A673 (cell line): Measurements from ENCODE around the gene NCKAP1. TPM values are rescaled to one million over a fixed set of nuclear protein-coding genes. Genes with fewer than 3 reads are reported as not detected.
"Not testable (repeated sequence)": the region's sequence is repeated elsewhere in the genome, so short reads cannot be mapped to it uniquely, and the experiment has no call there.

Experiments
- BruUV-seq: library from RNA; stranded (reverse); fragments of 400-500 nt; replicated peaks from 2 replicates; lab custom pipeline; 2021; lab: Mats Ljungman, UMichigan
- CTCF ChIA-PET: fragments of 300-600 bp; sonication (Branson Sonifier 250); formaldehyde crosslinking; loops from one replicate; lab custom pipeline; 2022; ENCODE audit warnings: antibody characterized with exemption; lab: Charles Lee
- POLR2A ChIA-PET: fragments of 300-600 bp; sonication (Branson Sonifier 250); formaldehyde crosslinking; loops from one replicate; lab custom pipeline; 2022; ENCODE audit warnings: antibody characterized with exemption; ENCODE audit not compliant: low non-redundant PET; lab: Charles Lee
- DNase-seq: peaks from one replicate; pipeline ENCODE4 v3.0.0-alpha.2; 2015; ENCODE audit warnings: low spot score
- H3K27ac ChIP-seq: fragments of 200-600 bp; sonication (generic); 2 replicates; pipeline ENCODE4 v1.5.1; 2016; ENCODE audit warnings: mixed run types, low read depth, mild to moderate bottlenecking, mixed read lengths, antibody characterized with exemption, low read length; ENCODE audit not compliant: poor library complexity, severe bottlenecking
- H3K27me3 ChIP-seq: fragments of 200-600 bp; sonication (generic); replicated peaks from 2 replicates; pipeline ENCODE4 v1.6.1; 2017; ENCODE audit warnings: mixed run types, low read depth, mild to moderate bottlenecking, mixed read lengths, antibody characterized with exemption, low read length; ENCODE audit not compliant: insufficient read depth, poor library complexity
- H3K36me3 ChIP-seq: fragments of 200-600 bp; sonication (generic); 2 replicates; pipeline ENCODE4 v1.6.1; 2016; ENCODE audit warnings: mixed run types, mild to moderate bottlenecking, mixed read lengths, antibody characterized with exemption, low read length; ENCODE audit not compliant: insufficient read depth, poor library complexity, severe bottlenecking
- H3K4me1 ChIP-seq: fragments of 200-600 bp; sonication (generic); 2 replicates; pipeline ENCODE4 v1.6.1; 2017; ENCODE audit warnings: mixed run types, mild to moderate bottlenecking, mixed read lengths, antibody characterized with exemption, low read length; ENCODE audit not compliant: insufficient read depth, poor library complexity, severe bottlenecking
- H3K4me3 ChIP-seq: fragments of 200-600 bp; sonication (generic); 2 replicates; pipeline ENCODE4 v1.5.1; 2016; ENCODE audit warnings: low read depth, mixed run types, mild to moderate bottlenecking, mixed read lengths, low read length; ENCODE audit not compliant: poor library complexity, severe bottlenecking
- H3K9me3 ChIP-seq: fragments of 200-600 bp; sonication (generic); 2 replicates; pipeline ENCODE4 v1.6.1; 2016; ENCODE audit warnings: mixed run types, low read depth, mild to moderate bottlenecking, mixed read lengths, antibody characterized with exemption, low read length; ENCODE audit not compliant: poor library complexity, severe bottlenecking
- EZH2 ChIP-seq: fragments of 200-600 bp; sonication (generic); IDR thresholded peaks from 2 replicates; pipeline ENCODE4 v1.6.1; 2017; ENCODE audit warnings: borderline replicate concordance, low read depth, mild to moderate bottlenecking, mixed read lengths, antibody characterized with exemption, low read length; ENCODE audit not compliant: poor library complexity, severe bottlenecking
- intact Hi-C: fragments of 100-400 bp; cut with micrococcal nuclease; formaldehyde crosslinking; loops from one replicate; pipeline ENCODE4 v1.10.0; 2022; ENCODE audit not compliant: unreplicated experiment
- total RNA-seq: library from RNA; stranded (reverse); gene quantifications from 2 replicates; pipeline ENCODE4 v1.2.3, GENCODE V29; 2021
- TF ChIP-seq, protein P1 (sequence below): fragments of 300-800, 200-600 bp; sonication (generic); conservative IDR thresholded peaks from 2 replicates; pipeline ENCODE4 v1.5.1; 2017; ENCODE audit warnings: low read depth, mild to moderate bottlenecking, antibody characterized with exemption, low read length, moderate library complexity, mixed read lengths

The NCKAP1 gene
- total RNA-seq, 1 experiment from 2014 or later: 153 TPM

DNA sequence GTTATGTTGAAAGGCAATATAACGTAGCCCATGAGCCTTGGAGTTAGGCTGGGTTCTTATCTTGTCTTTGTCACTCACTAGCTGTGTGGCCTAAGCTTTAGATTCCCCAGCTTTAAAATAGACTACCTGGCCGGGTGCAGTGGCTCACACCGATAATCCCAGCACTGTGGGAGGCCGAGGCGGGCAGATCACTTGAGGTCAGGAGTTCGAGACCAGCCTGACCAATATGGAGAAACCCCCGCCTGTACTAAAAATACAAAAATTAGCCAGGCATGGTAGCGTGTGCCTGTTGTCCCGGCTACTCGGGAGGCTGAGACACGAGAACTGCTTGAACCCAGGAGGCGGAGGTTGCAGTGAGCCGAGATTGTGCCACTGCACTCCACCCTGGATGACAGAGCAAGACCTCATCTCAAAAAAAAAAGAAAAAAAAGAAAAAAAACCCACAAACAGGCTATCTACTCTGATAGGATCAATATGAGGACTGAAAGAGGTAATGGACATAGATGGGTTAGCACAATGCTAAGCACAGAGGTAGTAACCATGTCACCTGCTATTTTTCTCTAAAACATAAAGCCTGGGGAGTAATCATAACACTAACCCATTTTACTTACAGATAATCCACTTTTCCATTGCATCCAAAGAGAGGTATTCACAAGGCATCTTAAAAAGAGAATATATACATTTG is 43.9 kb downstream of the NCKAP1 start:
- POLR2A ChIA-PET: interaction anchor here (0.5 kb wide), 1 partner anchor 143 kb away, joined by 4 read pairs; no protein-coding TSS in a partner anchor
- peaks cover 65% of the 10 kb centered on the region for H3K36me3 ChIP-seq
- no peak overlapping the region for H3K27ac ChIP-seq
- no peak for TF ChIP-seq EZH2
- TF ChIP-seq, protein P1, sequence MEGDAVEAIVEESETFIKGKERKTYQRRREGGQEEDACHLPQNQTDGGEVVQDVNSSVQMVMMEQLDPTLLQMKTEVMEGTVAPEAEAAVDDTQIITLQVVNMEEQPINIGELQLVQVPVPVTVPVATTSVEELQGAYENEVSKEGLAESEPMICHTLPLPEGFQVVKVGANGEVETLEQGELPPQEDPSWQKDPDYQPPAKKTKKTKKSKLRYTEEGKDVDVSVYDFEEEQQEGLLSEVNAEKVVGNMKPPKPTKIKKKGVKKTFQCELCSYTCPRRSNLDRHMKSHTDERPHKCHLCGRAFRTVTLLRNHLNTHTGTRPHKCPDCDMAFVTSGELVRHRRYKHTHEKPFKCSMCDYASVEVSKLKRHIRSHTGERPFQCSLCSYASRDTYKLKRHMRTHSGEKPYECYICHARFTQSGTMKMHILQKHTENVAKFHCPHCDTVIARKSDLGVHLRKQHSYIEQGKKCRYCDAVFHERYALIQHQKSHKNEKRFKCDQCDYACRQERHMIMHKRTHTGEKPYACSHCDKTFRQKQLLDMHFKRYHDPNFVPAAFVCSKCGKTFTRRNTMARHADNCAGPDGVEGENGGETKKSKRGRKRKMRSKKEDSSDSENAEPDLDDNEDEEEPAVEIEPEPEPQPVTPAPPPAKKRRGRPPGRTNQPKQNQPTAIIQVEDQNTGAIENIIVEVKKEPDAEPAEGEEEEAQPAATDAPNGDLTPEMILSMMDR: no peak
- H3K9me3 ChIP-seq: no peaks in the 10 kb centered on the region
- no TSS peak for BruUV-seq
- no peak for DNase-seq
- H3K4me1 ChIP-seq: no peaks in the 10 kb centered on the region
- CTCF ChIA-PET: no interaction called here
- no peak overlapping the region for H3K4me3 ChIP-seq
- intact Hi-C loops: no loop called here
- no peaks in the 10 kb centered on the region for H3K27me3 ChIP-seq

DNA sequence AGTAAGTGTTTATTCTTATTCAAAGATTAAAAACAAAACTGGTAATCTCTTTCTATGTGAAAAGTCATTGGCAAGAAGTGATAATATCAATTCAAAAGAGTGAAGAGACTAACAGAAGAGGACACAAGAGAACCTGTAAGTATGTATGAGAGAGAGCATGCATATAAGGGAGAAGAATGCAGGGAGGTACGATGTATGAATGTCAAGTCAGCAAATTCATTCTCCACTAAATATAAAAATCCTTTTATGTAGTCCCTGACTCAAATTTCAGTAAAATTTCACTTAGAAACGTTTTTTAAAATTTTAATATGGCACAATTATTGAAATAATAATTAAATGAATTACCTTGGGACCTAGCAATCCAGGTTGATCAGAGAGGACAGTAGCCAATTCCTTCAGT is 55.3 kb downstream of the NCKAP1 start:
- intact Hi-C loops: loop anchor here (5.0 kb wide), 4 partner anchors 216 to 796 kb away; no protein-coding TSS in a partner anchor
- H3K27ac ChIP-seq: no peak overlapping the region
- H3K9me3 ChIP-seq: no peaks in the 10 kb centered on the region
- DNase-seq: no peak
- no peaks in the 10 kb centered on the region for H3K27me3 ChIP-seq
- POLR2A ChIA-PET: no interaction called here
- H3K36me3 ChIP-seq: peaks cover 72% of the 10 kb centered on the region
- CTCF ChIA-PET: no interaction called here
- H3K4me1 ChIP-seq: peaks cover 20% of the 10 kb centered on the region
- BruUV-seq: no TSS peak
- H3K4me3 ChIP-seq: no peak overlapping the region
- TF ChIP-seq EZH2: no peak
- TF ChIP-seq, protein P1: no peak

DNA sequence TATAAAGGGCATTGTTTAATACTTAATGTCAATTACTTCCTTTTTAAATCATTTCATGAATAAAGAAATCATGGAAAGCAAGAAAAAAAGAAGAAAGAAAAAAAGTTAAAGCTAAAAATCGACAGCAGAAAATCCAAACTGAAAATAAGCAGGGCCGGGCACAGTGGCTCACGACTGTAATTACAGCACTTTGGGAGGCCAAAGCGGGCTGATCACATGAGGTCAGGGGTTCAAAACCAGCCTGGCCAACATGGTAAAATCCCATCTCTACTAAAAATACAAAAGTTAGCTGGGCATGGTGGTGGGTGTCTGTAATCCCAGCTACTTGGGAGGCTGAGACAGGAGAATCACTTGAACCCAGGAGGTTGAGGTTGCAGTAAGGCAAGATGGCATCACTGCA is 56.8 kb downstream of the NCKAP1 start:
- DNase-seq, H3K27ac ChIP-seq, H3K9me3 ChIP-seq, BruUV-seq, POLR2A ChIA-PET, H3K4me3 ChIP-seq, H3K27me3 ChIP-seq: not testable (repeated sequence)
- intact Hi-C loops: loop anchor here (5.0 kb wide), 4 partner anchors 214 to 794 kb away; no protein-coding TSS in a partner anchor
- peaks cover 26% of the 10 kb centered on the region for H3K4me1 ChIP-seq
- peaks cover 76% of the 10 kb centered on the region for H3K36me3 ChIP-seq
- CTCF ChIA-PET: interaction anchor here (0.7 kb wide), 1 partner anchor 150 kb away, joined by 4 read pairs; no protein-coding TSS in a partner anchor
